K562 (cell line): ENCODE measurements around the gene CHCHD5. TPM values are rescaled to one million over a fixed set of nuclear protein-coding genes. Genes with fewer than 3 reads are reported as not detected.
A peak's percentile ranks its signal among the peaks of the same experiment; 100 is the strongest.

ENCODE experiments used
- CBX5 ChIP-seq: IDR thresholded peaks from 2 replicates; pipeline ENCODE4 v1.6.1; 2014; ENCODE audit warnings: low read depth, borderline replicate concordance
- FIP1L1 ChIP-seq: fragments of 200-400 bp; formaldehyde crosslinking; IDR thresholded peaks from 2 replicates; pipeline ENCODE4 v1.6.1; 2018; ENCODE audit warnings: mild to moderate bottlenecking, low read depth, low read length; ENCODE audit not compliant: poor library complexity, severe bottlenecking
- GATA2 ChIP-seq: sonication (generic); formaldehyde crosslinking; IDR thresholded peaks from 2 replicates; pipeline ENCODE4 v1.4.0; 2020; ENCODE audit warnings: mild to moderate bottlenecking, missing genetic modification reagents
- MXI1 ChIP-seq: IDR thresholded peaks from 2 replicates; pipeline ENCODE4 v1.6.1; 2011; ENCODE audit warnings: low read depth, mild to moderate bottlenecking, improper control_type of control experiment, low read length
- NELFE ChIP-seq: IDR thresholded peaks from 2 replicates; pipeline ENCODE4 v1.6.1; 2011; ENCODE audit warnings: mild to moderate bottlenecking; ENCODE audit not compliant: insufficient read depth, insufficient read length
- PHF8 ChIP-seq: fragments of 200-600 bp; sonication (generic); IDR thresholded peaks from 2 replicates; pipeline ENCODE4 v1.6.1; 2012; ENCODE audit warnings: mixed run types, mild to moderate bottlenecking, inconsistent platforms, low read length, moderate library complexity, borderline replicate concordance
- PPARD ChIP-seq: fragments of 250-450 bp; sonication (Bioruptor Pico); IDR thresholded peaks from 2 replicates; pipeline ENCODE4 v1.8.0; 2022; ENCODE audit warnings: inconsistent platforms, mild to moderate bottlenecking, moderate library complexity
- SAP30 ChIP-seq: fragments of 200-600 bp; sonication (generic); IDR thresholded peaks from 2 replicates; pipeline ENCODE4 v1.6.1; 2012; ENCODE audit warnings: borderline replicate concordance, low read depth, mild to moderate bottlenecking, moderate library complexity, low read length, control low read depth, inconsistent platforms; ENCODE audit not compliant: insufficient read depth, poor library complexity, severe bottlenecking
- SMAD1 ChIP-seq: fragments of 150-350 bp; IDR thresholded peaks from 2 replicates; pipeline ENCODE4 v1.6.1; 2014; ENCODE audit warnings: low read length, low read depth; ENCODE audit not compliant: partially characterized antibody
- SPI1 ChIP-seq: IDR thresholded peaks from 2 replicates; pipeline ENCODE4 v1.6.1; 2011; ENCODE audit warnings: low read depth, low read length, control low read depth, borderline replicate concordance
- SRF ChIP-seq, 2 experiments: fragments of 250-450, 450-650 bp in 1 of 2; sonication (Bioruptor Pico) in 1 of 2; sonication (generic) in 1 of 2; formaldehyde crosslinking; IDR thresholded peaks; 2 replicates each; pipeline versions ENCODE4 v1.5.0 to v1.5.1; 2020 to 2022; ENCODE audit warnings: mild to moderate bottlenecking in 1 of 2, missing genetic modification reagents in 1 of 2
- ZKSCAN3 ChIP-seq: fragments of 250-450 bp; sonication (Bioruptor Pico); IDR thresholded peaks from 2 replicates; pipeline ENCODE4 v1.4.0; 2020
- ZNF717 ChIP-seq: fragments of 250-450 bp; sonication (Bioruptor Pico); IDR thresholded peaks from 2 replicates; pipeline ENCODE4 v1.5.0; 2021
- ZSCAN29 ChIP-seq: fragments of 450-650 bp; IDR thresholded peaks from 2 replicates; pipeline ENCODE4 v1.6.1; 2017
- polyA plus RNA-seq, 8 experiments: library from polyadenylated mRNA; depleted of rRNA in 4 of 8; stranded (reverse) in 5 of 8; unstranded in 3 of 8; fragments of >200 nt; fragmentation: Nextera tagmentation in 2 of 8; fragmentation: Illumina TruSeq in 1 of 8; extraction: Ambion mirVana in 2 of 8; extraction: Trizol in 1 of 8; gene quantifications; 2 replicates each; pipeline versions ENCODE4 v1.2.1 to v1.2.3, GENCODE V29; 2011 to 2014; ENCODE audit warnings: inconsistent platforms in 1 of 8, missing spikeins in 1 of 8
- total RNA-seq, 7 experiments: library from RNA; depleted of rRNA in 6 of 7; stranded (reverse); fragments of >200 nt in 6 of 7; fragmentation: Illumina TruSeq in 2 of 7; extraction: Trizol in 2 of 7; gene quantifications; 2 replicates each; pipeline versions ENCODE4 v1.2.1 to v1.2.3, GENCODE V29; 2011 to 2021; ENCODE audit warnings: low replicate concordance in 1 of 7
- TF ChIP-seq, protein P1 (sequence below): fragments of 450-650 bp; IDR thresholded peaks from 2 replicates; pipeline ENCODE4 v1.6.1; 2016; ENCODE audit warnings: low read depth
- TF ChIP-seq, protein P2 (sequence below): fragments of 250-450 bp; sonication (Bioruptor Pico); IDR thresholded peaks from 2 replicates; pipeline ENCODE4 v1.8.0; 2021; ENCODE audit warnings: borderline replicate concordance, mild to moderate bottlenecking, moderate library complexity; ENCODE audit not compliant: poor library complexity, severe bottlenecking
- TF ChIP-seq, protein P3 (sequence below): IDR thresholded peaks from 2 replicates; pipeline ENCODE4 v1.6.1; 2016; ENCODE audit warnings: missing genetic modification characterization, missing compliant biosample characterization

Gene CHCHD5
- total and polyA plus RNA-seq, 9 of the 15 experiments (the other 6 are each of a cell fraction or from before 2014, with no cell fraction given), result 7.4 to 79.3 (median 33.4) TPM

DNA sequence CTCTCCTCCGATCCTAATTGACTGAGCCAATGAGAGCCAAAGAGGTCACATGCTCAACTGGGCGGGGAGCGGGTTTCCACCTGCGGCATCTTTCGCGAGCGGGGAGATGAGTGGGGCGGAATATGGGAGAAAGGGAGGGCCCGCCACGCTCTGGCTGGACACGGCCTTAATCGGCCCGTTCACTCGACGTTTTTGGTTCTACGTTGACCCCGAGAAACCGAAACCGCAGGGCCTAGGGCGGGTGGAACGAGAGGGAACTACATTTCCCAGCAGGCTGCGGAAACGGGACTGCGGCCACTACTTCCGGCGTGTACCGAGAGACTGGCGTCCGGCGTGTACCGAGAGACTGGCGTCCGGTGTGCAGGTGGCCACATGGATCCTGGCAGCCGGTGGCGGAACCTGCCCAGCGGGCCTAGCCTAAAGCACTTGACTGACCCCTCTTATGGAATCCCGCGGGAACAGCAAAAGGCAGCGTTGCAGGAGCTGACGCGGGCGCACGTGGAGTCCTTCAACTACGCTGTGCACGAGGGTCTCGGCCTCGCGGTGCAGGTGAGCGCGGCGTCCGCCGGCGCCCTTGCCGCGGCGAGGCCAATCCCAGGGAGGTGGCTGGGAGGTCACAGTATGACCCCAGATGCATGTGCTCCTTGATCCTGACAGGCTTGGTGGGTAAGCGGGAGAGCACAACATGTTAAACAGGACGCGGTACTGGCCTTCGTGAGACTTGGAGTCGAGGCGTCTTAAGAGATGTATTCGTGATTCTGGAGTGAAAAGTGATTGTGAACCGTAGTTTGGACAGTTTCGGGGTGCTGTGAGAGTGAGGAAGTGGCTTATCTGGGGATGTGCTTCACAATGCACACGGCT, 42.1 kb upstream of the CHCHD5 start, which contains the start of gene POLR1B (continued):
- TF ChIP-seq, protein P1, sequence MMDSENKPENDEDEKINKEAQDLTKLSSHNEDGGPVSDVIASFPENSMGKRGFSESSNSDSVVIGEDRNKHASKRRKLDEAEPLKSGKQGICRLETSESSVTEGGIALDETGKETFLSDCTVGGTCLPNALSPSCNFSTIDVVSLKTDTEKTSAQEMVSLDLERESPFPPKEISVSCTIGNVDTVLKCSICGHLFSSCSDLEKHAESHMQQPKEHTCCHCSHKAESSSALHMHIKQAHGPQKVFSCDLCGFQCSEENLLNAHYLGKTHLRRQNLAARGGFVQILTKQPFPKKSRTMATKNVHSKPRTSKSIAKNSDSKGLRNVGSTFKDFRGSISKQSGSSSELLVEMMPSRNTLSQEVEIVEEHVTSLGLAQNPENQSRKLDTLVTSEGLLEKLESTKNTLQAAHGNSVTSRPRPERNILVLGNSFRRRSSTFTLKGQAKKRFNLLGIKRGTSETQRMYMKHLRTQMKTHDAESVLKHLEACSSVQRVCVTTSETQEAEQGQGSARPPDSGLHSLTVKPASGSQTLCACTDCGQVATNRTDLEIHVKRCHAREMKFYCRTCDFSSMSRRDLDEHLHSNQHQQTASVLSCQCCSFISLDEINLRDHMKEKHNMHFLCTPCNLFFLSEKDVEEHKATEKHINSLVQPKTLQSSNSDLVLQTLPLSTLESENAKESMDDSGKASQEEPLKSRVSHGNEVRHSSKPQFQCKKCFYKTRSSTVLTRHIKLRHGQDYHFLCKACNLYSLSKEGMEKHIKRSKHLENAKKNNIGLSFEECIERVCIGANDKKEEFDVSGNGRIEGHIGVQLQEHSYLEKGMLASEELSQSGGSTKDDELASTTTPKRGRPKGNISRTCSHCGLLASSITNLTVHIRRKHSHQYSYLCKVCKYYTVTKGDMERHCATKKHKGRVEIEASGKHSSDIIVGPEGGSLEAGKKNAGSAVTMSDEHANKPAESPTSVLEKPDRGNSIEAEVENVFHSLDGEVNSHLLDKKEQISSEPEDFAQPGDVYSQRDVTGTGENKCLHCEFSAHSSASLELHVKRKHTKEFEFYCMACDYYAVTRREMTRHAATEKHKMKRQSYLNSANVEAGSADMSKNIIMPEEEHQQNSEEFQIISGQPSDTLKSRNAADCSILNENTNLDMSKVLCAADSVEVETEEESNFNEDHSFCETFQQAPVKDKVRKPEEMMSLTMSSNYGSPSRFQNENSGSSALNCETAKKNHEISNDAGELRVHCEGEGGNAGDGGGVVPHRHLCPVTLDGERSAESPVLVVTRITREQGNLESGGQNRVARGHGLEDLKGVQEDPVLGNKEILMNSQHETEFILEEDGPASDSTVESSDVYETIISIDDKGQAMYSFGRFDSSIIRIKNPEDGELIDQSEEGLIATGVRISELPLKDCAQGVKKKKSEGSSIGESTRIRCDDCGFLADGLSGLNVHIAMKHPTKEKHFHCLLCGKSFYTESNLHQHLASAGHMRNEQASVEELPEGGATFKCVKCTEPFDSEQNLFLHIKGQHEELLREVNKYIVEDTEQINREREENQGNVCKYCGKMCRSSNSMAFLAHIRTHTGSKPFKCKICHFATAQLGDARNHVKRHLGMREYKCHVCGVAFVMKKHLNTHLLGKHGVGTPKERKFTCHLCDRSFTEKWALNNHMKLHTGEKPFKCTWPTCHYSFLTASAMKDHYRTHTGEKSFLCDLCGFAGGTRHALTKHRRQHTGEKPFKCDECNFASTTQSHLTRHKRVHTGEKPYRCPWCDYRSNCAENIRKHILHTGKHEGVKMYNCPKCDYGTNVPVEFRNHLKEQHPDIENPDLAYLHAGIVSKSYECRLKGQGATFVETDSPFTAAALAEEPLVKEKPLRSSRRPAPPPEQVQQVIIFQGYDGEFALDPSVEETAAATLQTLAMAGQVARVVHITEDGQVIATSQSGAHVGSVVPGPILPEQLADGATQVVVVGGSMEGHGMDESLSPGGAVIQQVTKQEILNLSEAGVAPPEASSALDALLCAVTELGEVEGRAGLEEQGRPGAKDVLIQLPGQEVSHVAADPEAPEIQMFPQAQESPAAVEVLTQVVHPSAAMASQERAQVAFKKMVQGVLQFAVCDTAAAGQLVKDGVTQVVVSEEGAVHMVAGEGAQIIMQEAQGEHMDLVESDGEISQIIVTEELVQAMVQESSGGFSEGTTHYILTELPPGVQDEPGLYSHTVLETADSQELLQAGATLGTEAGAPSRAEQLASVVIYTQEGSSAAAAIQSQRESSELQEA, result no peak
- TF ChIP-seq, protein P2, sequence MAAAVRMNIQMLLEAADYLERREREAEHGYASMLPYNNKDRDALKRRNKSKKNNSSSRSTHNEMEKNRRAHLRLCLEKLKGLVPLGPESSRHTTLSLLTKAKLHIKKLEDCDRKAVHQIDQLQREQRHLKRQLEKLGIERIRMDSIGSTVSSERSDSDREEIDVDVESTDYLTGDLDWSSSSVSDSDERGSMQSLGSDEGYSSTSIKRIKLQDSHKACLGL (CRISPR knock-in tag), result peak; percentile 90
- peak; percentile 99 for TF ChIP-seq SAP30
- no peak for TF ChIP-seq NELFE
- TF ChIP-seq FIP1L1, result peak; percentile 74
- TF ChIP-seq CBX5, result no peak
- peak; percentile 82 for TF ChIP-seq MXI1
- TF ChIP-seq PHF8, result peak; percentile 84
- TF ChIP-seq, protein P3, sequence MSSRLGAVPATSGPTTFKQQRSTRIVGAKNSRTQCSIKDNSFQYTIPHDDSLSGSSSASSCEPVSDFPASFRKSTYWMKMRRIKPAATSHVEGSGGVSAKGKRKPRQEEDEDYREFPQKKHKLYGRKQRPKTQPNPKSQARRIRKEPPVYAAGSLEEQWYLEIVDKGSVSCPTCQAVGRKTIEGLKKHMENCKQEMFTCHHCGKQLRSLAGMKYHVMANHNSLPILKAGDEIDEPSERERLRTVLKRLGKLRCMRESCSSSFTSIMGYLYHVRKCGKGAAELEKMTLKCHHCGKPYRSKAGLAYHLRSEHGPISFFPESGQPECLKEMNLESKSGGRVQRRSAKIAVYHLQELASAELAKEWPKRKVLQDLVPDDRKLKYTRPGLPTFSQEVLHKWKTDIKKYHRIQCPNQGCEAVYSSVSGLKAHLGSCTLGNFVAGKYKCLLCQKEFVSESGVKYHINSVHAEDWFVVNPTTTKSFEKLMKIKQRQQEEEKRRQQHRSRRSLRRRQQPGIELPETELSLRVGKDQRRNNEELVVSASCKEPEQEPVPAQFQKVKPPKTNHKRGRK (tag), result no peak
- peak in 1 of 2 experiments; percentile 48; a peak in 1 of 4 replicates for TF ChIP-seq SRF (CRISPR knock-in tag; IDR thresholded peaks at IDR 0.05)
- TF ChIP-seq SPI1, result peak; percentile 41; the same call in 1 of the 2 replicates
- no peak for TF ChIP-seq GATA2 (CRISPR knock-in tag)
- no peak for TF ChIP-seq ZKSCAN3 (CRISPR knock-in tag)
- no peak for TF ChIP-seq SMAD1
- no peak for TF ChIP-seq PPARD
- no peak for TF ChIP-seq ZNF717 (CRISPR knock-in tag)
- TF ChIP-seq ZSCAN29, result no peak
